Breast epithelium (tissue), 3 donors: ENCODE data around the gene GTPBP4.

ENCODE experiments used
- POLR2AphosphoS5 ChIP-seq, 3 donors: sonication (generic); formaldehyde crosslinking; IDR thresholded peaks; one replicate each; pipeline ENCODE4 v1.6.1; 2017; ENCODE audit warnings: antibody characterized with exemption in 3 of 3
- TF ChIP-seq, protein P1 (sequence below), 3 donors: fragments of 450-650 bp; IDR thresholded peaks; one replicate each; pipeline ENCODE4 v1.5.1; 2016 to 2017; ENCODE audit warnings: antibody characterized with exemption in 3 of 3, mild to moderate bottlenecking in 3 of 3, moderate library complexity in 3 of 3

DNA sequence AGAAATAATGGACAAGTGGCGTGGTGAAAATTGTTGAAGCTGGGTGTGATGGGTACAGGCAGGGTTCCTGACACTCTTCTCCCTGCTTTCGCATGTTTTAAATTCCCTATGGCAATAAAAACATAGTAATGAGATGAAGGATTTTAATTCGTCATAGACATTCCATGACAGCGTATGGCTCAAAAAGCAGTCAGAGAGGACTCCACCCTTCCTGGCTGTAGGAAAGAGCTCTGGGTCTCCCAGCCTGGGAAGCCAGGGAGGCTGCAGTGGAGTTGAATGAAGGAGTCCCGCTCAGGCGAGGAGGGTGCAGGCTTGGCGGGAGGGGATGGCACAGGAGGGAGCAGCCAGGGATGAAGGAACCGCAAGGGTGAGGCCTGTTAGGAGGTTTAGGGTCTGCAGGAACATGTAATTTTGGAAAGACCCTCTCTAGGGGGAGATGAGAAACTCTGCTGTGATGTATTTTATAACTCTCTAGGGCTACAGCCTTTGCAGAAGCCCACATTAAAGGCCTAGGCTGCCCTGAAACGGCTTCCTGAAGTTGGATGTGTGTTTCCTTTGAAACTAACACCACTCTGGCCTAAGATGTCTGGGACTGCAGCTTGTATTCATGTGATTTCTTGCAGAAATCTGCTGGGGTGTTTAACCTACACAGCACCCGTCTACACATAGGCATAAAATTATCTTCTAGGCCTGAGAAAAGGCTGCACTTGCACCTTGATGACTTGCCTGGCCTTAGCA lies 49.1 kb upstream of the GTPBP4 start:
- no peak for TF ChIP-seq POLR2AphosphoS5 (IDR thresholded peaks at IDR 0.05)
- TF ChIP-seq, protein P1, sequence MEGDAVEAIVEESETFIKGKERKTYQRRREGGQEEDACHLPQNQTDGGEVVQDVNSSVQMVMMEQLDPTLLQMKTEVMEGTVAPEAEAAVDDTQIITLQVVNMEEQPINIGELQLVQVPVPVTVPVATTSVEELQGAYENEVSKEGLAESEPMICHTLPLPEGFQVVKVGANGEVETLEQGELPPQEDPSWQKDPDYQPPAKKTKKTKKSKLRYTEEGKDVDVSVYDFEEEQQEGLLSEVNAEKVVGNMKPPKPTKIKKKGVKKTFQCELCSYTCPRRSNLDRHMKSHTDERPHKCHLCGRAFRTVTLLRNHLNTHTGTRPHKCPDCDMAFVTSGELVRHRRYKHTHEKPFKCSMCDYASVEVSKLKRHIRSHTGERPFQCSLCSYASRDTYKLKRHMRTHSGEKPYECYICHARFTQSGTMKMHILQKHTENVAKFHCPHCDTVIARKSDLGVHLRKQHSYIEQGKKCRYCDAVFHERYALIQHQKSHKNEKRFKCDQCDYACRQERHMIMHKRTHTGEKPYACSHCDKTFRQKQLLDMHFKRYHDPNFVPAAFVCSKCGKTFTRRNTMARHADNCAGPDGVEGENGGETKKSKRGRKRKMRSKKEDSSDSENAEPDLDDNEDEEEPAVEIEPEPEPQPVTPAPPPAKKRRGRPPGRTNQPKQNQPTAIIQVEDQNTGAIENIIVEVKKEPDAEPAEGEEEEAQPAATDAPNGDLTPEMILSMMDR (IDR thresholded peaks at IDR 0.05): no peak
